GM19324 (cell line): Measurements from ENCODE around the gene PROZ.
A peak's percentile ranks its signal among the peaks of the same experiment; 100 is the strongest.

Experiments used
- ATAC-seq: cut with Tn5 transposase; IDR thresholded peaks from one replicate; pipeline ENCODE4 v1.9.1; 2021; ENCODE audit warnings: mild to moderate bottlenecking, moderate library complexity; ENCODE audit not compliant: unreplicated experiment, low FRiP score

The PROZ gene

DNA sequence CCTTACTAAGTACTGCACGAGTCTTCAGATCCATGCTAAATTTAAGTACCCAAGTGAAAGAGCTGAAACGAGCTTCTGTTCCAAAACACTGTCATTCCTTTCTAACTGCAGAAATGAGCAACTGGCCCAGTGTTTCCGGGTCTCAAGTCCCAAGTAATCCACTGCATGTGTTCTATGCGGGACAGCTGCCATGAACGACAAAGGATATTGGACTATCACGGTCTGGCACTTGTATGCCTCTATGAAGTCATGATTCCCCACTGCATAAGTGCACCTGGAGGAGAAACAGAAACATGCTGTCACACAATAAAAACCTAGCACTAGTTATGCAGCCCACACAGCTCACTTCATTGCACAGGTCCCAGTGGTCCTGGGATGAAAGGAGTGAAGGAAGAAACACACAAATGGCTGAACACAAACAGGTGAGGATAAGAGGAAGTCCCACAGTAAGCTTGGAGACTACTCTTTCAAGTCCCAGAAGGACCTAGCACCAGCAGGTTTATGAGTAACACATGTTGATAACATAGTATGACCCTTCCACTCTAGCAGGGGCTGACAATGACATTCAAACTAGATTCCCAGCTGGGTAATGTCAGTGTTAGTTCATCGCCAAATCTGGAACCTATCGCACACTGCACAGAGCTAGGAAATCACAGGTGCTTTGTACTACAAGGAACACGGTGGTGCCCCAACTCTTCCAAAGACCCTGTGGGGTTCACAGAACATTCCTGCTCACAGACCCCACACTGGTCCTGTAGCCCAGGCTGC lies 38.7 kb downstream of the PROZ start:
- no peak for ATAC-seq

DNA sequence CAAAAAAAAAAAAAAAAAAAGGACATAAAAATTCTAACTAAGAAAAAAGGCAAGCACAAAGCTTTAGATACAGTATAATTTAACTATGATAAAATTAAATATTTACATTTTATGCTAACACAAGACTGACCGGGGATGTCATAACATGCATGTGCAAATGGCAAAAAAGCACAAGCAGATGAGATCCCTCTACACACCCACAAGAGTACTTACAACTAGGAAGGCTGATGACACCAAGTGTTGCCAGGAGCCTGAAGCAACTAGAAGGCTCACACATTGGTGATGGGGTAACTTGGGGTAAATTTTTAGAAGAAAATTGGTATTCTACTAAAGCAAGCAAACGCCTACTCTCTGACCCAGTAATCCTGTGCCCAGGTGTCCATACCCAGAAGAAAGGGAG lies 43.4 kb downstream of the PROZ start:
- no peak for ATAC-seq

DNA sequence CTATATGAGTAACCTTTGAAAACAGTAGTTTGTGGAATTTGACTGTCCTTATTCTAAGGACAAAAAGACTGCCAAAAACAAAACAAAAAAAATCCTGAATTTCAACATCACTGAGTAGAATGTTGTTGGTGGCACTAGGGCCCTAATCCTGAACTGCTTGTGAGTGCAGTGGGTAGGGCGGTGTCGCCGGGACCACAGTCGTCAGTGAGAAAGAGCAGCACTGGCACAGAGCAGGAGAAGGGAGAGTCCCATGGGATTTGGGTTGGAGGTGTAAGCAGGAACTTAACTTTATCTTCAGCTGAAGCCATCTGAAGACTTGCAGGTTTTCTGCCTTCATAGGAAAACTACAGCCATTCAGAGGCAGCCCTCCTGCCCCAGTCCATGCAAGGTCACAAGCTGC lies 44.5 kb downstream of the PROZ start:
- ATAC-seq = no peak

DNA sequence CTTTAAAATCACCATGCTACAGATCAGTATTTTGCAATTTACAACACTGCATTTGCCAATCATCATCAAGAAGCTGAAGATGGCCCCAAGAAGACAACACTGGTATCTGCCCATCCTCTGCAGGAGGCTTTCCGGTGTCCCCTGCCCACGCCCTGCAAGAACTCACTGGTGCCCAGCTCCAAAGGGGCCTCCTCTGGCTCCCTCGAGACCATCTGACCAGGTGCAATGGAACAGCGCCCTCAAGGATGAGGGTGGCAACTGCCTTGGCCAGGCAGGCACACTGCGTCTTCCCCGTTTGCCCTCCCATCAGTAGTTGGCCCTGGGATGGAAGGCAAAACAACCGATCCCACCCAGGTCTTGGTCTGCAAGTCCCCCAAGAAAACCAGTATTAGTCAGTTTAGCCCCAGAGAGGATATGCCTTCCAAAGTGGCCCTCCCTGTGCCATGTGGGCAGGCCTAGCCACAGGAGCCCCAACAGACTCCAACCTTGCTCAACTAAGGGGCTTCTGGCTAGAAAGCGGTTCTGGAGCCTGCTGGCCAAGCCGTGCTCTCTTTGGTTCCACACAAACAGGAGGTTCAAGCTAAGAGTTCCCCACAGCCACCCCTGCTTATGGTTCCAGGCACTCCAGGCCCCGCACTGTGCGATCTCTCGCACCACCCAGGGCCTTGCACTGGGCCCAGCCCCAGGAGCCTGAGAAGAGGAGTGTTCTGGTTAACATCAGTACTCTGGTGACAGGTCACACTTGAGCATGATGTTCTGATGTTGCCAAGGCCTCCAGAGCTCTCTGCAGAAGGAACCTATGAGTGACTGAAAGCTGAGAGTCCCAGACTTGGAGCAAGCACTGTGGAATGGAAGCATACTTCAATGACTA lies 45.3 kb downstream of the PROZ start:
- ATAC-seq = no peak

DNA sequence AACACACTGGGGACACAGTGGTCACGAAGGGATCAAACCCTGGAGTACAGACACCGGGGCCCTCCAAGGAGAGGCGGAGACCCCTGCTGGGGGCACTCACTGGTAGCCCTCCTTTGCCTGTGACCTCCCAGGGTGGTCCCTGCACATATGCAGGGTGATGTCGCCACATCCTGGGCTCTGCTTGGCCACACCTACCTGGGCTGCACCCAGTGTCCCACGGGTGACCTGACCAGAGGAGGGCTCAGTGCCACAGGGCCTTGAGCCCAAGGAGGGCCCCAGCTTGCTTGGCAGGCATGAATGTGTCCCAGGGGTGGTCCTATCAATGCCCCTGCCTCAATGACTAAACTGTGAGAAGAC lies 45.9 kb downstream of the PROZ start:
- no peak for ATAC-seq

DNA sequence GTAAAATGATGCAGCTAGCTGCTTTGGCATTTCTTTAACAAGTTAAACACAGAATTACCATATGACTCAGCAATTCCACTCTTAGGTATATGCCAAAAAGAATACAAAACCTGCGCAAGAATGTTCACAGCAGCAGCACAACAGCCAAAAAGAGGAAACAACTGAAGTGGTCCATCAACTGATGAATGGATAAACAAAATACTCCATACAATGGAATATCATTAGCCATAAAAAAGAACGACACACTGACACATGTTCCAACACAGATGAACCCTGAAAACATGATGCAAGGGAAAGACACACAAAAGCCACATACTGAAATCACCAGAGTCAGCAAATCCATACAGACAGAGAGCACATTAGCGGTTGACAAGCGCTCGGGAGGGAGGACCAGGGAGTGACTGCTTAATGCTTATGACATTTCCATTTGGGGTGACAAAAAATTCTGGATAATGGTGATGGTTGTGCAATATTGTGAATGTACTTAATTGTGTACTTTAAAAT lies 47.0 kb downstream of the PROZ start:
- ATAC-seq = no peak

DNA sequence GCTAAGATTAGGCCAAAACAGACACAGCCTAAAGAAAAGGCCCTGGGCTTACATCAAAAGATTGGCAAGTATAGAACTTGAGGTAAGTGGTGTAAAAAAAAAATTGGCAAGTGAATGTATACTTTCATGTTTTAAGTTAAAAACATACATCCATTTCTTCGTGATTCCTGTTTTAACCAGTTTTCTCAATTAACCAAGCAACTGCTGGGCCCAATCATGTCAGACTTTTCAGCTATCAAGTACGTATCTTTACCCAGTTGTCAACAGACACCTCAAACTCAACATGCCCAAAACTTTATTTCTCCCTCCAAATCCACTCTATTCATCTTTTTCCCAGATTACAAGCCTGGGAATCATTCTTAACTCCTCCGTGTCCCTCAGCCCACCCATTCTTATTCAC lies 49.0 kb downstream of the PROZ start:
- no peak for ATAC-seq

DNA sequence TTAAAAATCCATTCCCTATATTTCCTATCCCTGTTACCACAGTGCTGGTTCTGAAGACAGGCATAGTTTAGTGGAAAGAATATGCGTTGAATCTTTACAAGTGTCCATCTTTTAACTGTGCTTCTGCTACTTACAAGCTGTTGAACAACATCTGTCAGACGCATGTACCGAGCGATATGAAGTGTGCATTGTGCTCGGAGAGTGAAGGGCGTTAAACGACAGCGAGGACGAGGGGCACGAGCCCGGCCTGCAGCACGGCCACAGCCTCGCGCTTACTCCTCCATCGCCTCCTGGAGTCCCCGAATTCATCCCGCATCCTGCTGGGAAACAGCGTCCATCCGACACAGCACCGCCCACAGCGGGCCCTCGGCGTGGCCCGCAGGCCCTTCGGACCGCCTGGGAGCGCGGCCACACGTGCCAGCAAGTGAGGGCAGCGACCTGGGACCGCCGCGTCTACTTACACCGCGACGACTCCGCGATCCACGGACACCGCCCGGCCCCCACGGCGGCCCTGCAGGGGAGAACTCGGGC lies 49.5 kb downstream of the PROZ start:
- no peak for ATAC-seq

DNA sequence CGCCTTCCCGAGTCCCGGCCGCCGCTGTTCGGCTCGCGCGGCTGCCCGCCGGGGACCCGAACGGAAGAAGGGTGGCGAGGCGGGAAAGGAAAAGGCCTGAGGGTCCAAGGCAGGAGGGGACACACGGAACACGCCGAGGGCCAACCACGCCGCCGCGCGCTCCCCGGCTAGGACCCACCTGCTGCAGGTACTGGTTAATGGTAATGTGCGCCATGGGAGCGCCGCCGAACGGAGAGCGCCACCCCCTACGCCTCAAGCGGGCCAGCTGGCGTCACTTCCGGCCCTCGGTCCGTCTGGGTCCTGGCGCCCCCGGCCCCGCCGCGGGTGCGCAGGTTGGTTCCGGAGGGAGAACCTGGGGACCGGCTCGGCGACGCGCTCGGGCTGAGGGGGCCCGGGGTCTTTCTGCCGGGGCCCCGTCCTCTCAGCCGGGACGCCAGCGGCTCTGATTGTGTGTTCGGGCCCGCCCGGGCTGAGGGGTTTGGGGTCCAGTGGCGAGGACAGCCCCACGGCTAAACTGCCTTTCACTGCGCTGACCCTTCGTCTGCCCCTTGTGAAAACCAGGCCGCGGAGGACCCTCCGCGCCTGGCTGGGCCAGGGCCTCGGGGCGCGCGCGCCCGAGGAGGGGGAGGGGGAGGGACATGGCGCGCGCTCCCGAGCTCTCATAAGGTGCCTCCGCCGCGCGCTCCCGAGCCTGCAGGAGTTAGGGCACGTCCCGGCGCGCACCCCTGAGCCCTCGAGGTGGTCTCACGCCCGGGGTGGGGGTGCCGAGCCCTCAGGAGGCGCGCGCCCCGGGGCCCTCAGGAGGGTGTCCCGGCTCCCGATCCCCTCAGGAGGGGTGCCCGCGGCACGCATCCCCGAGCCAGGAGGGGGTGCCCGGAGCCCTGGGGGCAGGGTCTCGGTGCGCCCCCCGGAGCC lies 50.2 kb downstream of the PROZ start, which contains the start of gene PCID2:
Gene PCID2, minus strand, starts transcription at position 249 of the 915 bp plus-strand sequence. Its CDS starts 35 bp downstream, at position 214.
- peak; percentile 79 for ATAC-seq

DNA sequence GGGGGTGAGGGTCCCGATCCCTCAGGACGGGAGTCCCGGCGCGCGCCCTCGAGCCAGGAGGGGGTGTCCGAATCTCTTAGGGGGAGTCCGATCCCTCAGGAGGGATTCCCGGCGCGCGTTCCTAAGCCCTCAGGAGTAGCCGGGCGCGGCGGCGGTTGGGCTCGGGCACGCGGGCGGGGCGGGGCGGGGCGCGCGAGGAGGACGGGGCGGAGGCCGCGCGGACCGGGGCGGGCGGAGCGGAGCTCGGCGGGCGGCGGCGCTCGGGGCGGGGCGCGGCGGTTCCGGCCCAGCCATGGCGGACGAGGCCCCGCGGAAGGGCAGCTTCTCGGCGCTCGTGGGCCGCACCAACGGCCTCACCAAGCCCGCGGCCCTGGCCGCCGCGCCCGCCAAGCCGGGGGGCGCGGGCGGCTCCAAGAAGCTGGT lies 50.9 kb downstream of the PROZ start, which contains the start of gene CUL4A:
Gene CUL4A, plus strand, starts transcription at position 278 of the 423 bp plus-strand sequence. Its CDS starts 15 bp downstream, at position 293.
- ATAC-seq = peak; percentile 52

DNA sequence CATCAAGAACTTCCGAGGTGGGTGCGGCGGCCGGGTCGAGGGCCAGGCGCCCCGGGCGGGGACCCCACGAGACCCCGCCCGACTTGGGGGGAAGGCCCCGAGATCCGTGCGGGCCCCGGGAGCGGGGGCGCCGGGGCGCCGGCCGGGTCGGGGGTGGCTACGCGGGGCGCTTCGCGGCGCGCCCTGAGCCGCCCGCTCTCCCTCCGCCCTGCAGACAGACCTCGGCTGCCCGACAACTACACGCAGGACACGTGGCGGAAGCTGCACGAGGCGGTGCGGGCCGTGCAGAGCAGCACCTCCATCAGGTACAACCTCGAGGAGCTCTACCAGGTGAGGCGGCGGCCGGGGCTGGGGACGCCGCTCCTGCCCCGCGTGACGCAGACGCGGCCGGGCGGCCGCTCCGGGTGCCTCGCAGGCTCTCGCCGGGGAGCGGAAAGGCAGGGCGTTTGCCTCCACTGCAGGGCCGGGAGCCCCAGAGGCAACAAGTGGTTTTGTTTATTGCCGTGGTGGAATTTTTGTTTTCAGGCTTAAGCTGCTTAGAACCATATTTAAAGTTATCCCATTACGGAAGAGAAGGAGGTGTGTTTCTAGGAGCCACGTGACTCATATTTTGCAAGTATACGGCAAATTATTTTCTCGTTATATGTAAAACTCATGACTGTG lies 51.4 kb downstream of the PROZ start:
- ATAC-seq = peak; percentile 40

DNA sequence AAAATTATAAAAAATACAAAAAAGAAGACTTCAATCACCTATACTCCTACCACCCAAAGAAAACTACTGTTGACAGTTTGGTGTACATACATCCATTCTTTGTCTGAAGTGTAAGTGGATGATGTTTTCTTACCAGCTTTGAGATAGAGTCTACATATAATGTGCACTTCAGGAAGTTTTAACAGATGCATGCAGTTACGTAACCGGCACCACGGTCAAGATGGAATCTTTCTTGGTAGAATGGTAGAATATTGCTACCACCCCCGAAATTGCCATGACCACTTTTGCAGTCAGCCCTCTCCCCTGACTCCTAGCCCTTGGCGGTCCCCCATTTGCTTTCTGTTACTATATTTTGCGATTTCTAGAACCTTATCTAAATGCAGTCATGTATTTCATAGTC lies 52.4 kb downstream of the PROZ start:
- no peak for ATAC-seq

DNA sequence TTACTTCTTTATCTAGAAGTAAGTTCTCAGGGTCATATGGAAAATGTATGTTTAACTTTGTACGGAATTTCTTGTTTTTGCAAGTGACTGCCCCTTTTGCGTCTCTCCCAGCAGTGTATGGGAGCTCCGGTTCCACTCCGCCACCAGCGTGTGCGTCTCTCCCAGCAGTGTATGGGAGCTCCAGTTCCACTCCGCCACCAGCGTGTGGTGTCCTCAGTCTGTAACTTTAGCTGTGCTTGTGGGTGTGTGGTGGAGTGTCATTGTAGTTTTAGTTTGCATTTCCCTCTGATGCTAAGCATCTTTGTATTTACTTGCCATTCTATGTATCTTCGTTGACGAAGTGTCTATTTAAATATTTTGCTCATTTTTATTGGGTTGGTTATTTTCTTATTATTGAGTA lies 53.3 kb downstream of the PROZ start:
- no peak for ATAC-seq

DNA sequence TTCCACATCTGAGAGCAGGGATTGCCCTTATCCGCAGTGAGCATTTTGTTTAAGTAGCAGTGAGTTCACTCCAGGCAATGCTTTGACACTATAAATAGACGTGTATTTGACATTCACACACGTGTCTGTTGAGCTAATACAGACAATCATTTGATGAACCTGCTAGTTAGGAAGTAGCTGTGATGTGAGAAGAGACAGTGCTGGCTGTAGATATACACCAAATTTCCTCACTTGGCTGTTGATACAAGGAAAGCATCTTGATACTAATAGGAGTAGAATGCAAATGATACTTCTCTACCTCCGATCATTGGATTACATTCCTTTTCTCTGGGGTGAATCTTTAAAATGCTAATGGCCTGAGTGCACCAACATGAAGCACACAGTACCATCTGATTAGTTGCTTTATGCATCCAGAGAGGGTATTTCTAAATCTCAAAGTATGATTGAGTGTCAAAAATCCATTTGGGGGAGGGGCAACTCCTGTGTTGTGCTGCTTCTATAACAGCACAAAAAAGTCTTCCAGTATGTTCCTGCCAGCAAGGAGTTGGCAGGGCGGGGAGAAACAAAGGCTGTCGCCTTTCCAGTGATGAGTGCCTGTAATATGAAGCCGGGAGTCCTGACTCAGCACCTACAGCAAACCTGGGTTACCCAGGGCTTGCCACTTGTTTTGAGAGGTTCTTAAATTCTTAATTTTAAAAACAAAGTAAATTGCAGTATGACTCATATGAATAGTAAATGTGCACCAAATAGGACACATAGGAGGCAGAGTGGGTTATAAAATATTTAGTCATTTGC lies 58.0 kb downstream of the PROZ start:
- no peak for ATAC-seq

DNA sequence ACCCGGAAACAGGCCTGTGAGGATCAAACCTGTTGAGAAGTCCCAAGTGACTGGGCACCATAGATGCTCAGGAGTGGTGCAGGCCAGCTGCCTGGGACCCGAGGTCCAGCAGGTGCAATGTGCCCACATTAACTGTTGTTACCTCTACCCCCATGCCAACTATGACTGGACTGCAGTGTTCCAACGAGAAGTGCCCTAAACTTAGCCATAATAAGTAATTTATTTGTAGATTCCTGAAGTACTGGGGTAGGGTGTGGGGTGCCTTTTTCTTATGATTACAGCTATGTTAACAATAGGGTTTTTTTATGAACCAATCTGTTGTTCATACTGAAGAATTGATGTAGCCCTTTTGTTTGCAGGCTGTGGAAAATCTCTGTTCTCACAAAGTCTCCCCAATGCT lies 60.1 kb downstream of the PROZ start:
- ATAC-seq = no peak

DNA sequence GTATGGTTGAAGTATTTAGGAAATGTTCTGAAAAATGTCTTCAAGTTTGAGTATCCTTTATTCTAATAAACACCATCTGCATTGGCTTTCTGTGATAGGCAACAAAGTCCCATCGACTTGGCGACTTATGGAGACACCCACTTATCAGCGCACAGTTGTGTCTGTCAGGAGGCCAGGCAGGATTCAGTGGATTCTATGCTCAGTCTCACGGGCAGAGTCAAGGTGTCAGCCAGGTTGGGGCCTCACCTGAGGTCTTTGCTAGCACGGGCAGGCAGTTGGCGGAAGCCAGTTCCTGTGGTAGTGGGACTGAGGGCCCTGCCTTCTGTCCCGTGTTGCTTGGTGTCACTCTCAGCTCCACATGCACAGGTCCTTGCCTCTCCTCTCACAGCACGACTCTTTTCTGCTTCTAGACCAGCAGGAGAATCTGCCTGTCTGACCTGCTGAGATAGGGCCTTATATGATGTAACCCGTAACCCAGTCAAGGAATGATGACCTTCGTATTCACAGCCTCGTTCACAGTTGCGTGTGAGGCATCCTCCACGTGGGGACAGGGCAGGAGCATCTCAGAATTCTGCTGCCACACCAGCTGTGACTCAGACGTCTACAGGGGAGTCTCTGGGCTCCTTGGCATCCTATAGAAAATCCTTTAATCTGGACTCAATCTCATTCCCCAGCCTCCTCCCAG lies 61.0 kb downstream of the PROZ start:
- no peak for ATAC-seq

DNA sequence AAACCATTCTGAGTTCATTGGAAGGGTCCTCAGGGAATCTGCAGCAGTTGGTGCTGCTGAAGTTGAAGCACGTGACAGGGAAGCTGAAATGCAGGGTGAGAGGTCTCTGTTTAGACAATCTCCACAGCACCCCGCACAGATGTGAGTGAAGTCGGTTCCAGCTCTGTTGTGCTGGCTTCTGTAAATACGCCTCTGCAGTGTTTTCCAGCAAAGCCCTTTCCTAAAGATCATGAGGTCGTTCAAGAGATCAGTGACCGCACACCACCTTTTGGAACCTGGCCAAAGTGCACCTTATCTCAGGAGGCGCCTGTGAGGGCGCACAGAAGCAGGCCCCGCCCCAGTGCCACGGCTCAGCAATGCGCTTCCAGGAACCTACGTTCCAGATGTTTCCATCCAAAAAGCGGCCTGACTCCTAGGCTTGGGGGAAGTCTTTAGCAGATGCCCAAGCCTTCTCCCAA lies 61.7 kb downstream of the PROZ start:
- ATAC-seq = no peak

DNA sequence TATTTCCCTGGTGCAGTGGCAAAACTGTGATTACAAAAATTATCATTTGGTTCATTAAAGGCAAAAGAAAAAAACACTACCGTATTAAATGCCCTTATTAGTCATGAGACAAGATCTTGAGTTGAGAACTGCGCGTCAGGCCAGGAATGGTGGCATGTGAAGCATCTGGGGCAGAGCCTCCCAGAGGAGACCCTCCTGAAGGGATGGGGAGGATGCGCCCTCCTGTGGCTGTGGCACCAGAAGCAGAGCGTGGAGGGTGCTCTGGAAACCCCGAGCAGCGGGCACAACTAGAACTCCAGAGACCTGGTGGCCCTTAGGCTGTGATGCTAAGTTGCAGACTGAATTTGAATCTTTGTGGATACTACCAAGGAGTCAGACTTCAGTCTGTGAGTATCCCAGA lies 62.4 kb downstream of the PROZ start:
- no peak for ATAC-seq
